Measurements from ENCODE around the gene IL17RC.
A peak's percentile ranks its signal among the peaks of the same experiment; 100 is the strongest.
"Not testable (repeated sequence)": the region's sequence is repeated elsewhere in the genome, so short reads cannot be mapped to it uniquely, and the experiment has no call there.

Gene IL17RC

DNA sequence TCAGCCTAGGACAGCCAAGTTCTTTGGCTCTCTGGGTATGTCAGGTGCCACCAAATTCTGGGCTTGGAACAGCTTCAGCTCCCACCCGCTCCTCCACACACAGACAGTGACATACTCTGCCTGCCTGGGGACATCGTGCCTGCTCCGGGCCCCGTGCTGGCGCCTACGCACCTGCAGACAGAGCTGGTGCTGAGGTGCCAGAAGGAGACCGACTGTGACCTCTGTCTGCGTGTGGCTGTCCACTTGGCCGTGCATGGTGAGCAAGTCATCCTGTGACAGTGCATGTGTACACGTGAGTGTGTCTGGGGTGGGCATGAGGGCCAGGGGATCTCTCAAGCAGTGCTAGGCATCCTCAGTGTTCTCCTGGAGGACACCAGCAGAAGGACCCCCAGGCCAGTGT lies 922 bp downstream of the IL17RC start:
- no peak for DNase-seq

- no peak for DNase-seq
These were observed 1.6 kb downstream of the IL17RC start for GRCh38 chr3:9918261-9919038.

GRCh38 chr3:9928158-9928557 lies 11.3 kb downstream of the IL17RC start:
- no peak for DNase-seq

- DNase-seq = no peak
These were observed 14.0 kb downstream of the IL17RC start for GRCh38 chr3:9930804-9931418.

DNA sequence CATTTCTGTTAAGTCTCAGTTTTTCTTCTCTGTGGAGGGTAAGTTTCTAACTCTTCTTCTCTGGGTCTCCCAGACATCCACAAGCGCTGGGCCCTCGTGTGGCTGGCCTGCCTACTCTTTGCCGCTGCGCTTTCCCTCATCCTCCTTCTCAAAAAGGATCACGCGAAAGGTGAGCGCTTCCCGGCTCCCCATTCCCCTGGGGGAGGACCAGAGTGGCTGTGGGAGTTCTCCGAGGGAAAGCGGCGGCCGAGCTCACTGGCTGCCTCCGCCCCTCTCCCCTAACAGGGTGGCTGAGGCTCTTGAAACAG lies 15.6 kb downstream of the IL17RC start:
- no peak for DNase-seq

- peak; percentile 91 for DNase-seq
These were observed 16.1 kb downstream of the IL17RC start for GRCh38 chr3:9932843-9933560.

DNA sequence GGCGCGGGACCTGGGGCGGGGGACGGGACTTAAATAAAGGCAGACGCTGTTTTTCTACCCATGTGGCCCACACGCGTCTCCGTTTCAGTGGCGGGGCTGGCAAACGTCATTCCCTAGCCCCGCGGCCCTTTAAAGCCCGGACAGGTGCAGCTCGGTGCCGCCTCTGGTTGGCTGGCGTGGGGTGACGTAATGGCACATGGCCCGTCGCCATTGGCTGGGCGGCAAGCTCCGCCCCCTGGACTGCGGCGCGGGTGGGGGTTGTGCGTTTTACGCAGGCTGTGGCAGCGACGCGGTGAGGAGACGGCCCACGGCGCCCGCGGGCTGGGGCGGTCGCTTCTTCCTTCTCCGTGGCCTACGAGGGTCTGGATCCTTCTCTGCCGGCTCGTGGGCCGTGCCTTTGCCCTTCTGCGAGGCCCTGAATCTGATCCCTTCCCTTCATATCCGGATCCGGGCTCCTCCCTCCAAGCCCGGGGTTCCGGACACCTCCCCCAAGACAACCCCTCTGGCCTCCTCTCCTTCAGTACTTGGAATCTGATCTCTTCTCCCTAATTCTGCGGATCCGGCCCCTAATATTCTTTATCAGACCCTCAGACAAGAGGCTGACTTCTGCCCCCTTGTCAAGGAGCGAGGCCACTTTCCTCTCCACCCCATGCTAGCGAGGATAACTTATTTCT lies 16.8 kb downstream of the IL17RC start, which contains the start of gene CRELD1:
CRELD1 (plus strand) TSS at position 274 of the 674 bp plus-strand sequence. CDS start 605 bp downstream, outside the sequence.
- peak; percentile 96 for DNase-seq

- DNase-seq = peak; percentile 39
These were observed 17.3 kb downstream of the IL17RC start for GRCh38 chr3:9934235-9934621.

- no peak for DNase-seq
These were observed 18.1 kb downstream of the IL17RC start for GRCh38 chr3:9934993-9935392.

- DNase-seq = no peak
These were observed 19.1 kb downstream of the IL17RC start for GRCh38 chr3:9935966-9936510.

- DNase-seq = no peak
These were observed 20.8 kb downstream of the IL17RC start for GRCh38 chr3:9937486-9938238.

- no peak for DNase-seq
These were observed 22.1 kb downstream of the IL17RC start for GRCh38 chr3:9938966-9939365.

DNA sequence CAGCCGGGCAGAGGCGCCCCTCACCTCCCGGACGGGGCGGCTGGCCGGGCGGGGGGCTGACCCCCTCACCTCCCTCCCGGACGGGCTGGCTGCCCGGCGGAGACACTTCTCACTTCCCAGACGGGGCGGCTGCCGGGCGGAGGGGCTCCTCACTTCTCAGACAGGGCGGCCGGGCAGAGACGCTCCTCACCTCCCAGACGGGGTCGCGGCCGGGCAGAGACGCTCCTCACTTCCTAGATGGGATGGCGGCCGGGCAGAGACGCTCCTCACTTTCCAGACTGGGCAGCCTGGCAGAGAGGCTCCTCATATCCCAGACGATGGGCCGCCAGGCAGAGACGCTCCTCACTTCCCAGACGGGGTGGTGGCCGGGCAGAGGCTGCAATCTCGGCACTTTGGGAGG lies 23.0 kb downstream of the IL17RC start:
- not testable (repeated sequence) for DNase-seq

DNA sequence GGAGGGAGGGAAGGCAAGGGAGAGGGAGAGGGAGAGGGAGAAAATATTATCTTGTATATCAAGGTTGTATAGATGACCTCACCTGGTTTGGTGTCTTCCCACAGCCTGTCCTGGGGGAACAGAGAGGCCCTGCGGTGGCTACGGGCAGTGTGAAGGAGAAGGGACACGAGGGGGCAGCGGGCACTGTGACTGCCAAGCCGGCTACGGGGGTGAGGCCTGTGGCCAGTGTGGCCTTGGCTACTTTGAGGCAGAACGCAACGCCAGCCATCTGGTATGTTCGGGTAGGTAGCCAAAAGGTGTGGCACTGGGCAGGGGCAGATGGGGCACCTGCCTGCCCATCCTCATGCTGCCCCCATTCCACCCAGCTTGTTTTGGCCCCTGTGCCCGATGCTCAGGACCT lies 23.8 kb downstream of the IL17RC start:
- no peak for DNase-seq

DNA sequence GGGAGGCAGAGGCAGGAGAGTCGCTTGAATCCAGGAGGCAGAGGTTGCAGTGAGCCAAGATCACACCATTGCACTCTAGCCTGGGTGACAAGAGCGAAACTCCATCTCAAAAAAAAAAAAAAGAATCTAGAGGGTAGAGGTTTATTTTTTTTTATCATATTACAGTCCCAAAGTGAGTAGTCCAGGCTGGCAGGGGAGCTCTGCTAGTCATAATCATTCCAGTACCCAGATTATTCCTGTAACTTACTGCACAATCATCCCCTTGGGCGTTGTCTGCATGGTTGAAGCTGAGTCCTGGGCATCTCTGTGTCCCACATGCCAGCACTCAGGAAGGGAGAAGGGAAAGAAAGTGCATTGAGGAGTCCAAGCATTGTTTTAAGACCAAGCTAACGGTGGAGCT lies 25.3 kb downstream of the IL17RC start:
- DNase-seq = no peak

- DNase-seq = no peak
These were observed 26.2 kb downstream of the IL17RC start for GRCh38 chr3:9942934-9943690.

GRCh38 chr3:9944271-9944670 lies 27.4 kb downstream of the IL17RC start:
- no peak for DNase-seq

DNA sequence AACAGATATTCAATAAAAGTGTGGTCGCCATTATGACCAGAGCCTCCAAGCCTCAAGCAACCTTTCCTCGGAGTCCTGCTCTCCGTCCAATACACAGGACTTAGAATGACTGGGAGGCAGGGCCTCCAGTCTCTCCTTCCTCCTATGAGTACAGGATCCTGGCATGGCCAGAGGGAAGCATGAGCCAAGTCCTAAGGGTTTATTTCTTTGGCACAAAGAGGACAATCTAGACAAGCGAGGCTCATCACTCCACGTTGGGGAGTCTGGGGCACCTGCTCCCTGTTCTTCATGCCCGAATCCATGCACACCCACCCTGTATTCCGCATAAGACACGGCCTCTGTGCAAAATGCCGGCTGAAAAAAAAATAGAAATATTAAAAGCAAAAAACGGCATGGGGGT lies 28.5 kb downstream of the IL17RC start:
- no peak for DNase-seq

DNA sequence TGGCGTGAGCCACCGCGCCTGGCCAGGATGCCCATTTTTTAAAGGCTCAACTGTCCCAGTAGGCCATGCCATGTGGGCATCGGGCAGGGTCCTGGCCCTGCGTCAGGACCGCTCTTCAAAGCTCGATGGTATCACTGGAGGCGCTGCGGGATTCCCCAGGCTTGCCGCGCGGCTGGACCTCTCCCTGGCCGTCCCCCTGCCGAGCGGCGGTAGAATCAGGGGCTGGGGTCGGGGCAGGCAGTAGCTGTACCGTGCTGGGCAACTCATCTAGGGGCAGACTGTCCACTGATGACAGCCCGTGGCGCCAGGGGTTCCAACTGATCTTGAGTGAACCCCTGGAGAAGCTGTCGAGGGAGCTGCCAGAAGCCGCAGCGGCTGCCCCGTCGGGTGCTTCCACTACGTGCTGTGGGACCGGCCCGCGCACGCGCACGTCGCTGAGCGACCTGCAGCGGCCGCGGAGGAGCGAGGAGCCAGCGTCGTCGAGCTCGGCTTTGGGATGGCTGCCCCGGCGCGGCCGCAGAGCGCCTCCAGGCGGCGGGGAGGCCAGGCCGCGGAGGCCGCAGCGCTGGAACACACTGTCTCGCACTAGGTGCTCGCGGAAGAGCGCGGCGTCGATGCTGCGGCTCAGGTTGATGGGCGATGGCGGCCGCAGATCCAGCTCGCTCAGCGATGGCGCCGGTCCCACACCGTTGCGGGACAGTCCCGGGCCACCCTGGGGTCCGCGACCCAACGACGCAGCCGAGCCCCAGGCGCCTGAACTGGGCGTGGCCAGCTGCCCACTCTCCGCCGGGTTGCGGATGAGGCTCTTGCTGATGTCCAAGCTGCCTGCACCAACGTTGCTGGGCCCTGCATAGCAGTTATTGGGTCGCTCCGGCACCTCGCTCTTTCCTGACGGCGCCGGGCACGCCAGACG lies 29.5 kb downstream of the IL17RC start:
- peak; percentile 80 for DNase-seq
